Astrocyte of the spinal cord (primary cell): ENCODE results near the gene MDGA2.

ENCODE experiments used
- DNase-seq: peaks from one replicate; pipeline ENCODE4 v3.0.0; 2011; ENCODE audit warnings: low read depth, low spot score
- H3K4me3 ChIP-seq: 2 replicates; pipeline ENCODE4 v1.5.1; 2011; ENCODE audit warnings: low read depth, mild to moderate bottlenecking, low read length, moderate library complexity
- in situ Hi-C: cut with HindIII; loops from 2 replicates; pipeline ENCODE4 v1.10.0; 2017; ENCODE audit warnings: low sequenced_read_pairs
- TF ChIP-seq, protein P1 (sequence below): IDR thresholded peaks from 2 replicates; pipeline ENCODE4 v1.5.1; 2012; ENCODE audit warnings: low read depth, mild to moderate bottlenecking, low read length, inconsistent platforms

The MDGA2 gene

DNA sequence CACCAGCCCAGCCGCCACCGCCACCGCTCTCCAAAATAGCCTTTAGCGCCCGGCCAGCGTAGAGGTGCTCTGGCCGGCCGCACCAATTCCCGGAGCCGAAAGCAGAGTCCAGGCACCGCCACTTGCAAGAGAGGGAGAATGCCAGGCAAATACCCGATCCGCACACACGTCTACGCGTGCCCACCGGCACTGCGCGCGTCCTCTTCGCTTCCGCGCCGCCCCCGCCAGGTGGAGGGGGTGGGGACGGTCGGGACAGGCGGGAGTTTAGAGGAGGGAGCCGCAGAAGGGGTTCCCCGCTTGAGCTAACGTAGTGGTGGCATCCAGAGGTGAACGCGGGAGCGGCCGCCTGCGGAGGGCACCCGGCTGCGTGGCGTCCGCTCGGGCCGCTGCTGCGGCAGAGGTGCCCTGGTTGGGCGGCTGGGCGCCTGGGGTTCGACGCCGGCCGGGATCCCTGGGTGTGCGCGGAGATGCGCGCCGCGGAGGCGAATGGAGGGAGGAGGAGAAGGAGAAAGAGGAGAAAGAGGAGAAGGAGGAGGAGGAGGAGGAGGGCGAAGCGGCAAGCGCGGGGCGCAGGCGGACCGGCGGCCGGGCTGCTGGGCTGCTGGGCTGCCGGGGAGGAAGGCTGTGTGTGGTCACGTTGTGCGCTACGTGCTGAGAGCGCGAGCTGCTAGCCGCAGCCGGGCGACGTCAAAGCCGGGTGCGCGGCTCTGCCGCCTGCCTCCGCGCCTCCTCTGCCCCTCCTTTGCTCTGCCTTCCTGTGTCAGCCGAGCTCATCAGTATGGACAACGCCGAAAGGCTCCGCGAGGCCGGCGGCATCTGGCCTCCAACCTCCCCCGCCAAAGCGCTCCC is at the start of gene MDGA2:
Gene MDGA2, minus strand, starts transcription at position 140 of the 849 bp plus-strand sequence.
- TF ChIP-seq, protein P1, sequence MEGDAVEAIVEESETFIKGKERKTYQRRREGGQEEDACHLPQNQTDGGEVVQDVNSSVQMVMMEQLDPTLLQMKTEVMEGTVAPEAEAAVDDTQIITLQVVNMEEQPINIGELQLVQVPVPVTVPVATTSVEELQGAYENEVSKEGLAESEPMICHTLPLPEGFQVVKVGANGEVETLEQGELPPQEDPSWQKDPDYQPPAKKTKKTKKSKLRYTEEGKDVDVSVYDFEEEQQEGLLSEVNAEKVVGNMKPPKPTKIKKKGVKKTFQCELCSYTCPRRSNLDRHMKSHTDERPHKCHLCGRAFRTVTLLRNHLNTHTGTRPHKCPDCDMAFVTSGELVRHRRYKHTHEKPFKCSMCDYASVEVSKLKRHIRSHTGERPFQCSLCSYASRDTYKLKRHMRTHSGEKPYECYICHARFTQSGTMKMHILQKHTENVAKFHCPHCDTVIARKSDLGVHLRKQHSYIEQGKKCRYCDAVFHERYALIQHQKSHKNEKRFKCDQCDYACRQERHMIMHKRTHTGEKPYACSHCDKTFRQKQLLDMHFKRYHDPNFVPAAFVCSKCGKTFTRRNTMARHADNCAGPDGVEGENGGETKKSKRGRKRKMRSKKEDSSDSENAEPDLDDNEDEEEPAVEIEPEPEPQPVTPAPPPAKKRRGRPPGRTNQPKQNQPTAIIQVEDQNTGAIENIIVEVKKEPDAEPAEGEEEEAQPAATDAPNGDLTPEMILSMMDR: no peak
- in situ Hi-C loops: no loop called here
- DNase-seq: peak; percentile 18
- peak within 1 kb of the TSS; percentile 23 for H3K4me3 ChIP-seq

DNA sequence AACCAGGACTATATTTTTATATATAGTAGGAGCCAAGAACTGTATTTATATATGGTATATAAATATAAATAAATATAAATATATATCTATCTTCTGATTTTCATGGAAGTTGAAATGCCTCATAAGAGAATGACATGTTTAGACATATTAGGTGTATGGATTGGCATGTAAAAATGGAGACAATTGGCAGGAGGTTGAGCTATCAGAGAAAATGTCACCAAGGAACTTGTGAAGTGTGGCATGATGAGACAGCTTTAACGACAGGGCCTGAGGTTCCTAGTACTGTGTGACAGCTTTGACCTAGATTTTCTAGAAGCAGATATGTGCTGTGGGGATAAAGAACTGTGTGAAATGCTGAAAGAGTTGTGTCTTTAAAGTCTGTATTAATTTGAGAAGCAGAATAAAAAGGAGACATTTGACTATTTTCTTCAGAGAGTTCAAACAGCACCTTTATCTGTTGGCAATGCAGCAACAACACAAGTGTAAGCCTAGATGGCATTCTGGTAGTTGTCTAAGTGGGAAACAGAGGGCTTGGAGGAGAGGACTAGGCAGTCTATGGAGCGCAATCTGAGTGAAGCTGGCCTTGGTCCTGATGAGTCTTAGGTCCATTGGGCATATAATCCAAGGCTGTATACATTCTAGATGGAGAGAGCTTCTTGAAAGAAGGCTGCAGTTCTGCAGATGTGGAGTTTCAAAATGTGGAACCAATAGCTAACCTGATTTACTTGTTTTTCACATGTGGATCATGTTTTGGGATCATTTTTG is 47.7 kb upstream of the MDGA2 start:
- H3K4me3 ChIP-seq: no peak overlapping the region
- TF ChIP-seq, protein P1: no peak
- DNase-seq: no peak
- in situ Hi-C loops: no loop called here

DNA sequence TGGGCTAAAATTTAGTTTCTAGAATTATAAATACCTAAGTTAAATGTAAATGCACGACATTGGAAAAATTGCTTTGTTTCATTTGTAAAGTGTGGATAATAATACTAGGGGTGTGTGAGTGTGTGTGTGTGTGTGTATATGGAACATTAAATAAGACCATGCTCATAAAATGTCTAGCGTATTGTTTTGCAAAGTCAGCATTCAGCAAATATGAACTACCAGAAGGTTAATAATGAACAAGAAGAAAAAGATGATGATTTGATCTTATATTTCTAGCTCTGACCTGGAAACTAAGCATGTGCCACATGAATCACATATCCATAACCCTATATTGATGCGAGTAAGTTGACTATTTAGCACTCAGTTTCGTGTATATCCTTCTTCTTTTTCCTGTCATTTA is 44.9 kb upstream of the MDGA2 start:
- no peak overlapping the region for H3K4me3 ChIP-seq
- TF ChIP-seq, protein P1: no peak
- no peak for DNase-seq
- in situ Hi-C loops: no loop called here

DNA sequence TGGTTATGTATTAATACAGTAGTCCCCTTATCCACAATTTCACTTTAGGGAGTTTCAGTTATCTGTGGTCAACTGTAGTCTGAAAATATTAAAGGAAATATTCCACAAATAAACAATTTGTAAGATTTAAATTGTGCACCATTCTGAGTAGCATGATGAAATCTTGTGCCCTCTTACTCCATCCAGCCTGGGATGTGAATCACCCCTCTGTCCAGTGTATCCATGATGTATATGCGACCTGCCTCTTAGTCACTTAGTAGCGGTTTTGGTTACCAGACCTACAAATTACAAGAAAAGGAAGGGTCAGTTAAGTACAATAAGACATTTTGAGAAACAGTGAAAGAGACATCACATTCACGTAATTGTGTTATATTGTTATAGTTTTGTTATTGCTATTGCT is 39.9 kb upstream of the MDGA2 start:
- TF ChIP-seq, protein P1: no peak
- in situ Hi-C loops: no loop called here
- peak; percentile 23 for DNase-seq
- H3K4me3 ChIP-seq: no peak overlapping the region

DNA sequence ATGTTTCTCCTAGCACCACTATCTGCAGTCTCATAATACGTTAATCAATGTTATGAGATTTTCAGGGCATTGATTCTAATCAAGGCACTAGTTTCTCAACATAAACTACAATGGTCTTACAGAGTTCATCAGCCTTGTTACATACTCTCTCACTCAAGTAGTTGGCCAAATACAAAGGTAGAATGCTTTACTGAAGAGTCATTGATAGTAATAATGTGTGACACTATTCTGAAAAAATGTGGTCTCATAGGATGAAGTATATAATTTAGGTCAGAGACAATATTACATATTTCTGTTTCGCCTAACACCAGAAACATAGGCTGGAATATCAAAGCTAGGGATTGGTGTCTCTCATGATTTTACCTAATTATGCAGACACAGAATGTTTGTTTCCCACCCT is 35.2 kb upstream of the MDGA2 start:
- H3K4me3 ChIP-seq: no peak overlapping the region
- no peak for DNase-seq
- TF ChIP-seq, protein P1: no peak
- in situ Hi-C loops: no loop called here

DNA sequence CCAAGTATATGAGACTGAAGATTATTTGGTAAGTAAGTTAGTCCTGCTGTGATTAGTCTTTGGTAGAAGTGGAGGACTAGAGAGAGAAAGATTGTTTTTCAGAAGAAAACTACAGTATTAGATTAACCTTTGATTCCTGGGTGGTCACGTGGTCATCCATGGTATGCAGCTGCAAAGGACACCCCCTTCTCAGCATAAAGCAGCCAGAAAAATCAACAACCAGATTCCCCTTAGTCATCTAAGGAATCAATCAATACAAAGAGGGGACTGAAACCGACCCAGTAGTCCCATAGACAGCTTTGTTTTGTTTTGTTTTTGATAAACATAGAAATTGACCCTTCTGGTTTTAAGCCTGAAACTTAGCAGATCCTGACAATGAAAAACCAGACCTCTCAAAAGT is 30.3 kb upstream of the MDGA2 start:
- H3K4me3 ChIP-seq: no peak overlapping the region
- DNase-seq: no peak
- TF ChIP-seq, protein P1: no peak
- in situ Hi-C loops: no loop called here
